Measurements from ENCODE around the gene IFNGR2.
A peak's percentile ranks its signal among the peaks of the same experiment; 100 is the strongest.

The IFNGR2 gene

GRCh38 chr21:33403128-33403785, at the start of gene IFNGR2:
Gene IFNGR2, plus strand, starts transcription at chr21:33403413. Its CDS starts 131 bp downstream, at chr21:33403544.
- DNase-seq = peak in 20 of 51 donors; percentile 8 to 63 (median 30)

- no peak for DNase-seq
These were observed 47.9 kb upstream of the IFNGR2 start for GRCh38 chr21:33355355-33355754.

- DNase-seq = peak in 1 of 51 donors; percentile 11
These were observed 47.2 kb upstream of the IFNGR2 start for GRCh38 chr21:33355996-33356395.

- DNase-seq = no peak
These were observed 46.0 kb upstream of the IFNGR2 start for GRCh38 chr21:33357177-33357576.

- DNase-seq = no peak
These were observed 43.8 kb upstream of the IFNGR2 start for GRCh38 chr21:33359446-33359845.

GRCh38 chr21:33360281-33360680, 42.9 kb upstream of the IFNGR2 start:
- DNase-seq = no peak

- peak in 42 of 51 donors; percentile 6 to 79 (median 48) for DNase-seq
These were observed 42.2 kb upstream of the IFNGR2 start for GRCh38 chr21:33360881-33361602.

GRCh38 chr21:33362044-33362555, 41.1 kb upstream of the IFNGR2 start:
- DNase-seq = peak in 5 of 51 donors; percentile 10 to 31 (median 11)

- DNase-seq = peak in 1 of 51 donors; percentile 7
These were observed 39.2 kb upstream of the IFNGR2 start for GRCh38 chr21:33363911-33364609.

GRCh38 chr21:33364830-33365229, 38.4 kb upstream of the IFNGR2 start:
- no peak for DNase-seq

GRCh38 chr21:33367309-33367973, 35.8 kb upstream of the IFNGR2 start:
- DNase-seq = no peak

- DNase-seq = no peak
These were observed 35.1 kb upstream of the IFNGR2 start for GRCh38 chr21:33368124-33368523.

- DNase-seq = no peak
These were observed 34.6 kb upstream of the IFNGR2 start for GRCh38 chr21:33368576-33368975.

GRCh38 chr21:33369586-33369985, 33.6 kb upstream of the IFNGR2 start:
- DNase-seq = no peak

- no peak for DNase-seq
These were observed 32.9 kb upstream of the IFNGR2 start for GRCh38 chr21:33370305-33370704.

- DNase-seq = no peak
These were observed 31.8 kb upstream of the IFNGR2 start for GRCh38 chr21:33371366-33371765.

GRCh38 chr21:33372582-33372981, 30.6 kb upstream of the IFNGR2 start:
- no peak for DNase-seq

- DNase-seq = no peak
These were observed 29.8 kb upstream of the IFNGR2 start for GRCh38 chr21:33373451-33373850.

- DNase-seq = no peak
These were observed 29.1 kb upstream of the IFNGR2 start for GRCh38 chr21:33374080-33374449.

- DNase-seq = peak in 9 of 51 donors; percentile 2 to 46 (median 18)
These were observed 28.6 kb upstream of the IFNGR2 start for GRCh38 chr21:33374450-33375096.

- no peak for DNase-seq
These were observed 28.0 kb upstream of the IFNGR2 start for GRCh38 chr21:33375101-33375644.
